ENCODE data around the gene PSMC3. TPM values are rescaled to one million over a fixed set of nuclear protein-coding genes. Genes with fewer than 3 reads are reported as not detected.

The PSMC3 gene
- total and polyA plus RNA-seq, 8 donors: 8.1 to 175 (median 131) TPM

- intact Hi-C loops (cut with DNase I; ENCODE audit: low total_unique reads): no loop called here
- Histone ChIP-seq H3K4me3 (no peak overlapping the region), H3K27ac (peak overlapping the region in 3 of 5 donors; percentile 11 to 88 (median 87)), H3K27me3 (no peaks in the 10 kb centered on the region), H3K36me3 (peaks cover 69 to 94% (median 90%) of the 10 kb centered on the region in 4 donors), H3K4me1 (peaks cover 20 to 42% (median 28%) of the 10 kb centered on the region in 4 donors), H3K9me3 (no peaks in the 10 kb centered on the region)
- no peak for TF ChIP-seq EP300 (IDR thresholded peaks at IDR 0.05)
- no peak for TF ChIP-seq POLR2AphosphoS5 (IDR thresholded peaks at IDR 0.05)
- TF ChIP-seq POLR2A (IDR thresholded peaks at IDR 0.05): no peak
- no peak for TF ChIP-seq CTCF (IDR thresholded peaks at IDR 0.05)
- WGBS, 5 donors: 76 to 84% (median 83%) methylated on average over 22 to 23 of the region's 23 CpGs
- DNase-seq: no peak
These were observed 7.6 kb downstream of the PSMC3 start for GRCh38 chr11:47418454-47419259.

- Histone ChIP-seq H3K27ac (peak overlapping the region in 2 of 5 donors; percentile 87 to 88), H3K36me3 (peaks cover 66 to 93% (median 90%) of the 10 kb centered on the region in 4 donors), H3K4me3 (no peak overlapping the region), H3K27me3 (no peaks in the 10 kb centered on the region), H3K9me3 (no peaks in the 10 kb centered on the region), H3K4me1 (peaks cover 20 to 46% (median 31%) of the 10 kb centered on the region in 4 donors)
- 84 to 94% (median 87%) methylated on average over 6 of the region's 6 CpGs for WGBS, 5 donors
- DNase-seq: no peak
- intact Hi-C loops (cut with DNase I; ENCODE audit: low total_unique reads): no loop called here
- TF ChIP-seq POLR2AphosphoS5 (IDR thresholded peaks at IDR 0.05) (no peak), CTCF (IDR thresholded peaks at IDR 0.05) (no peak), POLR2A (IDR thresholded peaks at IDR 0.05) (no peak), EP300 (IDR thresholded peaks at IDR 0.05) (no peak)
These were observed 8.5 kb downstream of the PSMC3 start for GRCh38 chr11:47417712-47418111.

- Histone ChIP-seq H3K27ac (peak overlapping the region; percentile 57 to 90 (median 87)), H3K36me3 (peaks cover 52 to 91% (median 87%) of the 10 kb centered on the region in 4 donors), H3K9me3 (no peaks in the 10 kb centered on the region), H3K4me1 (peaks cover 20 to 60% (median 37%) of the 10 kb centered on the region in 4 donors), H3K27me3 (no peaks in the 10 kb centered on the region), H3K4me3 (no peak overlapping the region)
- 16 to 26% (median 24%) methylated on average over 6 to 13 of the region's 13 CpGs for WGBS, 5 donors
- peak; percentile 78 to 88 for DNase-seq
- intact Hi-C loops (cut with DNase I; ENCODE audit: low total_unique reads): no loop called here
- TF ChIP-seq EP300 (IDR thresholded peaks at IDR 0.05): no peak
- TF ChIP-seq CTCF (IDR thresholded peaks at IDR 0.05): no peak
- no peak for TF ChIP-seq POLR2A (IDR thresholded peaks at IDR 0.05)
- TF ChIP-seq POLR2AphosphoS5 (IDR thresholded peaks at IDR 0.05): peak; percentile 27 to 80 (median 63)
These were observed 10.2 kb downstream of the PSMC3 start for GRCh38 chr11:47415949-47416472.

GRCh38 chr11:47415091-47415854, 11.0 kb downstream of the PSMC3 start:
- peak overlapping the region; percentile 57 to 90 (median 87) for H3K27ac ChIP-seq
- no peak for TF ChIP-seq POLR2AphosphoS5 (IDR thresholded peaks at IDR 0.05)
- no peak for TF ChIP-seq CTCF (IDR thresholded peaks at IDR 0.05)
- TF ChIP-seq POLR2A (IDR thresholded peaks at IDR 0.05): no peak
- no peak for TF ChIP-seq EP300 (IDR thresholded peaks at IDR 0.05)
- H3K4me3 ChIP-seq: no peak overlapping the region
- intact Hi-C loops (cut with DNase I; ENCODE audit: low total_unique reads): no loop called here
- no peaks in the 10 kb centered on the region for H3K27me3 ChIP-seq
- peak in 1 of 2 donors; percentile 11 for DNase-seq
- 78 to 85% (median 83%) methylated on average over 24 to 31 of the region's 31 CpGs for WGBS, 5 donors
- H3K4me1 ChIP-seq: peaks cover 22 to 68% (median 44%) of the 10 kb centered on the region in 4 donors
- peaks cover 48 to 91% (median 87%) of the 10 kb centered on the region in 4 donors for H3K36me3 ChIP-seq
- H3K9me3 ChIP-seq: no peaks in the 10 kb centered on the region

All from stomach (tissue), 9 donors.